Measurements from ENCODE around the gene FOLR2.

DNA sequence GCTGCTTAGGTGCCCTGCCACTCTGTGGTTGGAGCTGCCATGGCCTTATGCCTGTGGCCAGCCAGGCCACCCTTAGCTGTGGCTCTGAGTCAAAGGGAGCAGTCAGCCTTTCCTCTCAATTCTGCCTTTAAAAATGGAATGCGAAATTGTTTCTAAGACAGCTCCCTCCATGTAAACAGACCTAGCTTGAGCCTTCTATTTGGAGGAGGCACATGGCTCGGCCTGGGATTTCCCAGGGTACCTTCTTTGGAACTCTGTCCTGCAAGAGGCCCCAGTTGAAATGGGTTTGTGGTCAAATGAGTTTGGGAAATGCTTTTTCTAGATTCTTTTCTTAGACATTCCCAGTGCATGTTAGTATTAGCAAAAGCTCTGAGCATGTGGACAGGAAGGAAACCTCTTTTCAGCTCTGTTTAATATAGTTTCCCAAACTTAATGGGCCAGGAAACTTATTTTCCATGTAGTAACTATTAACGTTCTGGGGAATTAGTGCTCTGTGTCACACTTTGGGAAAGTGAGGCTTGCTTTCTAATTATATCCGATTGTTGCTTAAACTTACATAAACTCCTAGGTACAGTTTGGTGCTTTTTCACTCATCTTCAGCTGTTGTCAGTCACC is 19.6 kb downstream of the FOLR2 start:
- TF ChIP-seq ZNF331 (CRISPR knock-in tag; IDR thresholded peaks at IDR 0.05; ENCODE audit: low read depth): no peak
- TF ChIP-seq, protein P1, sequence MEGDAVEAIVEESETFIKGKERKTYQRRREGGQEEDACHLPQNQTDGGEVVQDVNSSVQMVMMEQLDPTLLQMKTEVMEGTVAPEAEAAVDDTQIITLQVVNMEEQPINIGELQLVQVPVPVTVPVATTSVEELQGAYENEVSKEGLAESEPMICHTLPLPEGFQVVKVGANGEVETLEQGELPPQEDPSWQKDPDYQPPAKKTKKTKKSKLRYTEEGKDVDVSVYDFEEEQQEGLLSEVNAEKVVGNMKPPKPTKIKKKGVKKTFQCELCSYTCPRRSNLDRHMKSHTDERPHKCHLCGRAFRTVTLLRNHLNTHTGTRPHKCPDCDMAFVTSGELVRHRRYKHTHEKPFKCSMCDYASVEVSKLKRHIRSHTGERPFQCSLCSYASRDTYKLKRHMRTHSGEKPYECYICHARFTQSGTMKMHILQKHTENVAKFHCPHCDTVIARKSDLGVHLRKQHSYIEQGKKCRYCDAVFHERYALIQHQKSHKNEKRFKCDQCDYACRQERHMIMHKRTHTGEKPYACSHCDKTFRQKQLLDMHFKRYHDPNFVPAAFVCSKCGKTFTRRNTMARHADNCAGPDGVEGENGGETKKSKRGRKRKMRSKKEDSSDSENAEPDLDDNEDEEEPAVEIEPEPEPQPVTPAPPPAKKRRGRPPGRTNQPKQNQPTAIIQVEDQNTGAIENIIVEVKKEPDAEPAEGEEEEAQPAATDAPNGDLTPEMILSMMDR (conservative IDR thresholded peaks at IDR 0.05; ENCODE audit: low read depth in 2 of 2): no peak
- TF ChIP-seq STAT1 (IDR thresholded peaks at IDR 0.05; ENCODE audit: unreplicated experiment): no peak
- no peak for TF ChIP-seq EZH2phosphoT487 (IDR thresholded peaks at IDR 0.05; ENCODE audit: unreplicated experiment)
- no peak for TF ChIP-seq POLR2AphosphoS5 (IDR thresholded peaks at IDR 0.05; ENCODE audit: low read depth)
- TF ChIP-seq, protein P2, sequence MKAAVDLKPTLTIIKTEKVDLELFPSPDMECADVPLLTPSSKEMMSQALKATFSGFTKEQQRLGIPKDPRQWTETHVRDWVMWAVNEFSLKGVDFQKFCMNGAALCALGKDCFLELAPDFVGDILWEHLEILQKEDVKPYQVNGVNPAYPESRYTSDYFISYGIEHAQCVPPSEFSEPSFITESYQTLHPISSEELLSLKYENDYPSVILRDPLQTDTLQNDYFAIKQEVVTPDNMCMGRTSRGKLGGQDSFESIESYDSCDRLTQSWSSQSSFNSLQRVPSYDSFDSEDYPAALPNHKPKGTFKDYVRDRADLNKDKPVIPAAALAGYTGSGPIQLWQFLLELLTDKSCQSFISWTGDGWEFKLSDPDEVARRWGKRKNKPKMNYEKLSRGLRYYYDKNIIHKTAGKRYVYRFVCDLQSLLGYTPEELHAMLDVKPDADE (IDR thresholded peaks at IDR 0.05): no peak
- no peak for TF ChIP-seq CREB1 (CRISPR knock-in tag; IDR thresholded peaks at IDR 0.05; ENCODE audit: low read depth)
- TF ChIP-seq EZH2 (IDR thresholded peaks at IDR 0.05; ENCODE audit: low read depth, unreplicated experiment): no peak
- TF ChIP-seq, protein P3, sequence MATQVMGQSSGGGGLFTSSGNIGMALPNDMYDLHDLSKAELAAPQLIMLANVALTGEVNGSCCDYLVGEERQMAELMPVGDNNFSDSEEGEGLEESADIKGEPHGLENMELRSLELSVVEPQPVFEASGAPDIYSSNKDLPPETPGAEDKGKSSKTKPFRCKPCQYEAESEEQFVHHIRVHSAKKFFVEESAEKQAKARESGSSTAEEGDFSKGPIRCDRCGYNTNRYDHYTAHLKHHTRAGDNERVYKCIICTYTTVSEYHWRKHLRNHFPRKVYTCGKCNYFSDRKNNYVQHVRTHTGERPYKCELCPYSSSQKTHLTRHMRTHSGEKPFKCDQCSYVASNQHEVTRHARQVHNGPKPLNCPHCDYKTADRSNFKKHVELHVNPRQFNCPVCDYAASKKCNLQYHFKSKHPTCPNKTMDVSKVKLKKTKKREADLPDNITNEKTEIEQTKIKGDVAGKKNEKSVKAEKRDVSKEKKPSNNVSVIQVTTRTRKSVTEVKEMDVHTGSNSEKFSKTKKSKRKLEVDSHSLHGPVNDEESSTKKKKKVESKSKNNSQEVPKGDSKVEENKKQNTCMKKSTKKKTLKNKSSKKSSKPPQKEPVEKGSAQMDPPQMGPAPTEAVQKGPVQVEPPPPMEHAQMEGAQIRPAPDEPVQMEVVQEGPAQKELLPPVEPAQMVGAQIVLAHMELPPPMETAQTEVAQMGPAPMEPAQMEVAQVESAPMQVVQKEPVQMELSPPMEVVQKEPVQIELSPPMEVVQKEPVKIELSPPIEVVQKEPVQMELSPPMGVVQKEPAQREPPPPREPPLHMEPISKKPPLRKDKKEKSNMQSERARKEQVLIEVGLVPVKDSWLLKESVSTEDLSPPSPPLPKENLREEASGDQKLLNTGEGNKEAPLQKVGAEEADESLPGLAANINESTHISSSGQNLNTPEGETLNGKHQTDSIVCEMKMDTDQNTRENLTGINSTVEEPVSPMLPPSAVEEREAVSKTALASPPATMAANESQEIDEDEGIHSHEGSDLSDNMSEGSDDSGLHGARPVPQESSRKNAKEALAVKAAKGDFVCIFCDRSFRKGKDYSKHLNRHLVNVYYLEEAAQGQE (IDR thresholded peaks at IDR 0.05; ENCODE audit: unreplicated experiment): no peak
- TF ChIP-seq ZNF114 (CRISPR knock-in tag; IDR thresholded peaks at IDR 0.05): no peak
- no peak for TF ChIP-seq JUNB (IDR thresholded peaks at IDR 0.05; ENCODE audit: unreplicated experiment)

All from GM23338 (cell line).